ENCODE measurements around the gene ABL2.
"Not testable (repeated sequence)": the region's sequence is repeated elsewhere in the genome, so short reads cannot be mapped to it uniquely, and the experiment has no call there.

GRCh38 chr1:179274424-179274823 lies 44.9 kb upstream of the ABL2 start:
- not testable (repeated sequence) for TF ChIP-seq CTCF, POLR2AphosphoS5, POLR2A (IDR thresholded peaks at IDR 0.05)
